ENCODE data around the gene CGREF1.
"Not testable (repeated sequence)": the region's sequence is repeated elsewhere in the genome, so short reads cannot be mapped to it uniquely, and the experiment has no call there.

DNA sequence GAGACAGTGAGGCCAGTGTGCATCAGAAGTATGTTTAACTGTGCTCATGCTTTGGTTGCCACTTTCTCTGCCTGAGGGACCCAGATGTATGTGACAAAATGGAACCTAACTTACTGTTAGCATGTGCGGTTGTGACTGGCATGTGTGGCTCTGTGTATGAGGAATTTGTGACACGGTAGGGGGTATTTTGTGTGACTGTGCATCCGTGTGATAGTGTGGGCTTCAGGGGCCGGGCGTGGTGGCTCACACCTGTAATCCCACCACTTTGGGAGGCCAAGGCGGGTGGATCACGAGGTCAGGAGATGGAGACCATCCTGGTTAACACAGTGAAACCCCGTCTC lies 372 bp upstream of the CGREF1 start:
- TF ChIP-seq, protein P1, sequence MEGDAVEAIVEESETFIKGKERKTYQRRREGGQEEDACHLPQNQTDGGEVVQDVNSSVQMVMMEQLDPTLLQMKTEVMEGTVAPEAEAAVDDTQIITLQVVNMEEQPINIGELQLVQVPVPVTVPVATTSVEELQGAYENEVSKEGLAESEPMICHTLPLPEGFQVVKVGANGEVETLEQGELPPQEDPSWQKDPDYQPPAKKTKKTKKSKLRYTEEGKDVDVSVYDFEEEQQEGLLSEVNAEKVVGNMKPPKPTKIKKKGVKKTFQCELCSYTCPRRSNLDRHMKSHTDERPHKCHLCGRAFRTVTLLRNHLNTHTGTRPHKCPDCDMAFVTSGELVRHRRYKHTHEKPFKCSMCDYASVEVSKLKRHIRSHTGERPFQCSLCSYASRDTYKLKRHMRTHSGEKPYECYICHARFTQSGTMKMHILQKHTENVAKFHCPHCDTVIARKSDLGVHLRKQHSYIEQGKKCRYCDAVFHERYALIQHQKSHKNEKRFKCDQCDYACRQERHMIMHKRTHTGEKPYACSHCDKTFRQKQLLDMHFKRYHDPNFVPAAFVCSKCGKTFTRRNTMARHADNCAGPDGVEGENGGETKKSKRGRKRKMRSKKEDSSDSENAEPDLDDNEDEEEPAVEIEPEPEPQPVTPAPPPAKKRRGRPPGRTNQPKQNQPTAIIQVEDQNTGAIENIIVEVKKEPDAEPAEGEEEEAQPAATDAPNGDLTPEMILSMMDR (IDR thresholded peaks at IDR 0.05) = not testable (repeated sequence)
- TF ChIP-seq POLR2AphosphoS5 (IDR thresholded peaks at IDR 0.05; ENCODE audit: insufficient read depth in 1 of 2, low read depth in 1 of 2); POLR2A (IDR thresholded peaks at IDR 0.05): not testable (repeated sequence)
